ENCODE results near the gene CLTB.

The CLTB gene

DNA sequence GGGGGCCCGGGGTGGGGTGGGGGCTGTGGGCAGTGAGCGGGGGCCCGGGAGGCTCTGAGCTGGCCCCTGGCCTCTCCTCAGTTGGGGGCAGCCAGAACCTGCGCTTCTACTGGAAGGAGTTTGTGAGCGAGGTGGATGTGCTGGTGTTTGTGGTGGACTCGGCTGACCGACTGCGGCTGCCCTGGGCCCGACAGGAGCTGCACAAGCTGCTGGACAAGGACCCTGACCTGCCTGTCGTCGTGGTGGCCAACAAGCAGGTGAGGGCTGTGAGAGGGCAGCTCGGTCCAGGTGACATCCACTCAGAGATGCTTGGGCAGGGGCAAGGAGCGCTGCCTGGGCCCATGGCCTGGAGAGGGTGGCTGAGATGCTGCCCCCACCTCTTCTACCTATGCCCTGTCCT, 47.6 kb downstream of the CLTB start:
- TF ChIP-seq, protein P1, sequence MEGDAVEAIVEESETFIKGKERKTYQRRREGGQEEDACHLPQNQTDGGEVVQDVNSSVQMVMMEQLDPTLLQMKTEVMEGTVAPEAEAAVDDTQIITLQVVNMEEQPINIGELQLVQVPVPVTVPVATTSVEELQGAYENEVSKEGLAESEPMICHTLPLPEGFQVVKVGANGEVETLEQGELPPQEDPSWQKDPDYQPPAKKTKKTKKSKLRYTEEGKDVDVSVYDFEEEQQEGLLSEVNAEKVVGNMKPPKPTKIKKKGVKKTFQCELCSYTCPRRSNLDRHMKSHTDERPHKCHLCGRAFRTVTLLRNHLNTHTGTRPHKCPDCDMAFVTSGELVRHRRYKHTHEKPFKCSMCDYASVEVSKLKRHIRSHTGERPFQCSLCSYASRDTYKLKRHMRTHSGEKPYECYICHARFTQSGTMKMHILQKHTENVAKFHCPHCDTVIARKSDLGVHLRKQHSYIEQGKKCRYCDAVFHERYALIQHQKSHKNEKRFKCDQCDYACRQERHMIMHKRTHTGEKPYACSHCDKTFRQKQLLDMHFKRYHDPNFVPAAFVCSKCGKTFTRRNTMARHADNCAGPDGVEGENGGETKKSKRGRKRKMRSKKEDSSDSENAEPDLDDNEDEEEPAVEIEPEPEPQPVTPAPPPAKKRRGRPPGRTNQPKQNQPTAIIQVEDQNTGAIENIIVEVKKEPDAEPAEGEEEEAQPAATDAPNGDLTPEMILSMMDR (IDR thresholded peaks at IDR 0.05; ENCODE audit: low read depth, low read length, missing control alignments), result no peak
- H3K4me3 ChIP-seq (ENCODE audit: low read depth, low read length), result no peak overlapping the region
- DNase-seq (ENCODE audit: low read depth), result no peak

GRCh38 chr5:176366232-176366894, 50.0 kb downstream of the CLTB start:
- DNase-seq (ENCODE audit: low read depth), result no peak

GRCh38 chr5:176365351-176366231, 50.7 kb downstream of the CLTB start, which contains the start of gene ARL10:
ARL10 (plus strand) TSS chr5:176365487; CDS start chr5:176365564, 77 bp downstream.
- TF ChIP-seq, protein P1 (IDR thresholded peaks at IDR 0.05; ENCODE audit: low read depth, low read length, missing control alignments), result no peak
- peak within 1 kb of the TSS; percentile 74 for H3K4me3 ChIP-seq (ENCODE audit: low read depth, low read length)
- no peak for DNase-seq (ENCODE audit: low read depth)

More at GRCh38 chr5:176366232-176366894, 50.0 kb downstream of the CLTB start:
- TF ChIP-seq, protein P1 (IDR thresholded peaks at IDR 0.05; ENCODE audit: low read depth, low read length, missing control alignments), result no peak
- H3K4me3 ChIP-seq (ENCODE audit: low read depth, low read length), result peak overlapping the region; percentile 74

- TF ChIP-seq, protein P1 (IDR thresholded peaks at IDR 0.05; ENCODE audit: low read depth, low read length, missing control alignments), result no peak
- H3K4me3 ChIP-seq (ENCODE audit: low read depth, low read length), result peak overlapping the region; percentile 74
- DNase-seq (ENCODE audit: low read depth), result no peak
Observed at GRCh38 chr5:176364765-176365350, 51.5 kb downstream of the CLTB start.

DNA sequence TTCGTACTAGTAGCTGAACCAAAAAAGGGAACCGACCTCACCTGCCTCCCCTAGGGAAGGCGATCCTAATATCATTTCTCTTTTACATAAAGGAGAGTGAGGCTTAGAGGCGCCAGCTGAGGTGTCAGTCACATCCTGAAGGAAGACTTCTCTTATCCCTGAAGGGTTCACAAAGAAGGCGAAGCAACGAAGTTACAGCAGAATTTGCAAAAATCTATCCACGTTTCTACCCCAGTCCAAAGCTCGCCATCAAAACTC, 54.2 kb downstream of the CLTB start:
- peak overlapping the region; percentile 92 for H3K4me3 ChIP-seq (ENCODE audit: low read depth, low read length)
- no peak for DNase-seq (ENCODE audit: low read depth)
- TF ChIP-seq, protein P1 (IDR thresholded peaks at IDR 0.05; ENCODE audit: low read depth, low read length, missing control alignments), result no peak

DNA sequence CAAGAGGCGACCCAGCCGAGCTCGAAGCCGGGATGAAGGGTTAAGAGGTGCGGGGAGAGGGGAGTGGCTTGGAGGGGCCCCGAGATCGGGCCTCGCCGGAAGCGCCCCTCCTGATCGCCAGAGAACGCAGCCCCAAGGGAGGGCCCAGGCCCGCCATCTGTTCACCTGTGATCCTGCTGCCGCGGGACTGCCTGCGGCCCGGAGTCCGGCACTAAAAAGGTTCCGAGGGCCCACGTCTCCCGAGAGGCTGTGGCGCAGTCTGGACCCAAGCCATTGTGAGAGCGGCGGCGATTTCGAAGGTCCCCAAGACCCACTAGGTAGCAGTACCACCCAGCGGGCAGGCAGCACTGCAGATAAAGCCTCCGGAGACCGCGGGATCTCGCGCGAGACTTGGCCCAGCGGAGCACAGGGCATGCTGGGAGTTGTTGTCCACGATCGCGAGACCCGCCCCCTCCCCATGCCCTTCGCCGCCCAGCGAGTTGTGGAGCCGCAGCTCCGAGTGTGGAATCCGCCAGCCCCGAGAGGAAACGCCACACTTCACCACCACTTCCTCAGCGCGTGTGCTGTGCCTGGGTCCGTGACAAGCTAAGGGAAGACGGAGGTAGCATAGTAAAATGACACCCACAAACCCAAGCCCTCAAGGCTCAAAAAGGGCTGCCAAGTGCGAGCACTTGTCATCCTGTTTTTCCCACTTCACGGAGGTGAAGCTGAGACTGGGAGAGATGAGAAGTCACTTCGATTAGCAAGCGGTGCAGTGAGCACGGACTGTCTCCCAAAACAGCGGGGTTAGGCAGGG, 54.7 kb downstream of the CLTB start, which contains the start of gene KIAA1191:
TSS of gene KIAA1191 (minus strand) at position 328 of the 796 bp plus-strand sequence. CDS start 2,256 bp downstream, outside the sequence.
- peak within 1 kb of the TSS; percentile 92 for H3K4me3 ChIP-seq (ENCODE audit: low read depth, low read length)
- TF ChIP-seq, protein P1 (IDR thresholded peaks at IDR 0.05; ENCODE audit: low read depth, low read length, missing control alignments), result peak; percentile 4
- DNase-seq (ENCODE audit: low read depth), result peak; percentile 77

All from GM12864 (cell line).